ENCODE measurements around the gene PLS1. TPM values are rescaled to one million over a fixed set of nuclear protein-coding genes. Genes with fewer than 3 reads are reported as not detected.

PLS1 gene
- total and polyA plus RNA-seq, 2 of the 8 experiments (the other 6 are each of a cell fraction or from before 2014, with no cell fraction given): 18.7 to 44.7 TPM

DNA sequence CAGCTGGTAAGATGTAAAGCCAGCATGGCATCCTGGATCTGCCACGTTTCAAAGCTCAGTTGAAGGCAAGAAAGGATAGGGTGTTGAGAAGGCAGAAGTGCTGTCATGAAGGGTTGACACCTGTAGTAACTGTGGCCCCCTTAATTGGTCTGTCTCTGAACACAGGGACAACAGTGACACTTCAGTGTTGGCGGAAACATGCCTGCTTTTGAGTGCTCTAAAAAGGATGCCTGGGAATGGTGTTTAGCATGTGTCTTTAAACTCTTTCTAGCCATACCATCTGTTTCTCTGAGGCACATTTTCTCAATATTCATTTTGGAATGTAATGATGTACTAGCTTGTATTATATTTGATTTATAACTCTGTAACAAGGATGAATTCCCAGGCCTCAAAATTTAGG lies 42.1 kb downstream of the PLS1 start:
- Histone ChIP-seq H2AFZ (ENCODE audit: low read length) (no peak overlapping the region), H3K27ac (ENCODE audit: low read depth, low read length) (no peak overlapping the region), H3K14ac (ENCODE audit: insufficient read length) (no peak overlapping the region), H3K18ac (ENCODE audit: extremely low read depth, low read length) (no peak overlapping the region), H3K56ac (replicated peaks; ENCODE audit: insufficient read length, low read depth, low read length) (no peak overlapping the region), H4K5ac (ENCODE audit: insufficient read length, low read depth, low read length) (no peak overlapping the region), H3K23me2 (ENCODE audit: low read depth, low read length) (no peaks in the 10 kb centered on the region), H3K79me2 (ENCODE audit: control insufficient read depth in 1 of 2, insufficient read depth in 2 of 2, low read length in 2 of 2) (no peaks in the 10 kb centered on the region), H3K9me3 (ENCODE audit: insufficient read depth in 2 of 2, low read depth in 1 of 2, low read length in 1 of 2) (no peaks in the 10 kb centered on the region), H2BK12ac (ENCODE audit: low read depth, low read length) (no peak overlapping the region), H2BK120ac (replicated peaks; ENCODE audit: low read depth, low read length) (no peak overlapping the region), H3K36me3 (ENCODE audit: control insufficient read depth in 2 of 4, insufficient read depth in 4 of 4, low read length in 3 of 4) (no peaks in the 10 kb centered on the region), H2BK5ac (ENCODE audit: low read depth, low read length) (no peak overlapping the region), H4K91ac (replicated peaks; ENCODE audit: insufficient read length, low read length) (no peak overlapping the region), H3K27me3 (replicated peaks in 1 of 4; ENCODE audit: control insufficient read depth in 3 of 4, extremely low read depth in 1 of 4, insufficient read depth in 3 of 4, low read length in 3 of 4) (no peaks in the 10 kb centered on the region), H3K9ac (replicated peaks in 1 of 4; ENCODE audit: extremely low read depth in 1 of 4, low read depth in 3 of 4, low read length in 3 of 4) (no peak overlapping the region), H3K23ac (ENCODE audit: insufficient read length) (no peak overlapping the region), H3K79me1 (ENCODE audit: low read depth, low read length) (no peaks in the 10 kb centered on the region), H4K8ac (ENCODE audit: extremely low read depth, insufficient read depth, low read length) (no peak overlapping the region), H2BK20ac (ENCODE audit: low read length) (no peak overlapping the region), H3K4me1 (replicated peaks in 1 of 4; ENCODE audit: control insufficient read depth in 3 of 4, insufficient read depth in 4 of 4, low read length in 3 of 4) (peaks cover 0 to 4% (median 1%) of the 10 kb centered on the region in 4 experiments; a peak in 2 of 7 replicates), H4K20me1 (replicated peaks in 1 of 2; ENCODE audit: control insufficient read depth in 1 of 2, insufficient read depth in 2 of 2, low read length in 2 of 2) (no peaks in the 10 kb centered on the region), H3K4me3 (ENCODE audit: extremely low read depth in 1 of 4, insufficient read depth in 2 of 4, low read depth in 3 of 4, low read length in 4 of 4) (no peak overlapping the region), H3K4me2 (ENCODE audit: insufficient read depth in 1 of 2, low read depth in 2 of 2, low read length in 2 of 2) (no peak overlapping the region), H2BK15ac (ENCODE audit: low read length) (no peak overlapping the region), H2AK5ac (ENCODE audit: low read depth, low read length) (no peak overlapping the region), H3K4ac (replicated peaks; ENCODE audit: insufficient read length, low read depth, low read length) (no peak overlapping the region)
- no peak for DNase-seq (ENCODE audit: low read depth in 1 of 2, low spot score in 2 of 2)
- WGBS, 2 experiments (ENCODE audit: extremely low coverage in 1 of 2, insufficient coverage in 1 of 2, insufficient read length in 1 of 2, insufficient replicate concordance in 2 of 2, low coverage in 1 of 2, low lambda C conversion rate in 2 of 2, missing lambda C conversion rate in 1 of 2): 97% methylated on average over 2 of the region's 2 CpGs; no CpG with 5 or more reads in 1 of the 2 experiments
- TF ChIP-seq, protein P1, sequence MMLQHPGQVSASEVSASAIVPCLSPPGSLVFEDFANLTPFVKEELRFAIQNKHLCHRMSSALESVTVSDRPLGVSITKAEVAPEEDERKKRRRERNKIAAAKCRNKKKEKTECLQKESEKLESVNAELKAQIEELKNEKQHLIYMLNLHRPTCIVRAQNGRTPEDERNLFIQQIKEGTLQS (IDR thresholded peaks at IDR 0.05; ENCODE audit: insufficient read depth, low read depth, low read length): no peak
- TF ChIP-seq HDAC2 (IDR thresholded peaks at IDR 0.05; ENCODE audit: borderline replicate concordance in 1 of 2, low read depth in 2 of 2, low read length in 2 of 2) (no peak), POU5F1 (IDR thresholded peaks at IDR 0.05; ENCODE audit: low read depth, low read length) (no peak), SP4 (IDR thresholded peaks at IDR 0.05; ENCODE audit: low read length) (no peak), EGR1 (IDR thresholded peaks at IDR 0.05; ENCODE audit: borderline replicate concordance, low read depth, low read length) (no peak), GABPA (IDR thresholded peaks at IDR 0.05; ENCODE audit: borderline replicate concordance, insufficient read depth, low read length) (no peak)
- TF ChIP-seq, protein P2, sequence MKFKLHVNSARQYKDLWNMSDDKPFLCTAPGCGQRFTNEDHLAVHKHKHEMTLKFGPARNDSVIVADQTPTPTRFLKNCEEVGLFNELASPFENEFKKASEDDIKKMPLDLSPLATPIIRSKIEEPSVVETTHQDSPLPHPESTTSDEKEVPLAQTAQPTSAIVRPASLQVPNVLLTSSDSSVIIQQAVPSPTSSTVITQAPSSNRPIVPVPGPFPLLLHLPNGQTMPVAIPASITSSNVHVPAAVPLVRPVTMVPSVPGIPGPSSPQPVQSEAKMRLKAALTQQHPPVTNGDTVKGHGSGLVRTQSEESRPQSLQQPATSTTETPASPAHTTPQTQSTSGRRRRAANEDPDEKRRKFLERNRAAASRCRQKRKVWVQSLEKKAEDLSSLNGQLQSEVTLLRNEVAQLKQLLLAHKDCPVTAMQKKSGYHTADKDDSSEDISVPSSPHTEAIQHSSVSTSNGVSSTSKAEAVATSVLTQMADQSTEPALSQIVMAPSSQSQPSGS (IDR thresholded peaks at IDR 0.05; ENCODE audit: low read length): no peak
- no peak for FAIRE-seq
- ChIA-PET POLR2A (ENCODE audit: partially characterized antibody) (interaction anchor here (0.7 kb wide), 1 partner anchor 24 kb away, joined by 3 read pairs; no protein-coding TSS in a partner anchor), CTCF (ENCODE audit: partially characterized antibody) (interaction anchor here (1.5 kb wide), 1 partner anchor 14 kb away, joined by 3 read pairs; no protein-coding TSS in a partner anchor)
